Epithelial cell of proximal tubule (primary cell): Measurements from ENCODE around the gene SLC25A33. TPM values are rescaled to one million over a fixed set of nuclear protein-coding genes. Genes with fewer than 3 reads are reported as not detected.

Experiments
- DNase-seq: peaks from one replicate; pipeline ENCODE4 v3.0.0-alpha.2; 2011; ENCODE audit warnings: low read depth
- H3K4me3 ChIP-seq: 2 replicates; pipeline ENCODE4 v1.5.1; 2011; ENCODE audit warnings: low read depth, mild to moderate bottlenecking, low read length
- total RNA-seq: library from RNA; depleted of rRNA; stranded (reverse); fragments of >200 nt; gene quantifications from 2 replicates; pipeline ENCODE4 v1.2.3, GENCODE V29; 2015
- TF ChIP-seq, protein P1 (sequence below): conservative IDR thresholded peaks from 2 replicates; pipeline ENCODE4 v1.5.1; 2012; ENCODE audit warnings: low read depth, mild to moderate bottlenecking, low read length

SLC25A33 gene
- total RNA-seq, 1 donor from 2014 or later, result 6.2 TPM

DNA sequence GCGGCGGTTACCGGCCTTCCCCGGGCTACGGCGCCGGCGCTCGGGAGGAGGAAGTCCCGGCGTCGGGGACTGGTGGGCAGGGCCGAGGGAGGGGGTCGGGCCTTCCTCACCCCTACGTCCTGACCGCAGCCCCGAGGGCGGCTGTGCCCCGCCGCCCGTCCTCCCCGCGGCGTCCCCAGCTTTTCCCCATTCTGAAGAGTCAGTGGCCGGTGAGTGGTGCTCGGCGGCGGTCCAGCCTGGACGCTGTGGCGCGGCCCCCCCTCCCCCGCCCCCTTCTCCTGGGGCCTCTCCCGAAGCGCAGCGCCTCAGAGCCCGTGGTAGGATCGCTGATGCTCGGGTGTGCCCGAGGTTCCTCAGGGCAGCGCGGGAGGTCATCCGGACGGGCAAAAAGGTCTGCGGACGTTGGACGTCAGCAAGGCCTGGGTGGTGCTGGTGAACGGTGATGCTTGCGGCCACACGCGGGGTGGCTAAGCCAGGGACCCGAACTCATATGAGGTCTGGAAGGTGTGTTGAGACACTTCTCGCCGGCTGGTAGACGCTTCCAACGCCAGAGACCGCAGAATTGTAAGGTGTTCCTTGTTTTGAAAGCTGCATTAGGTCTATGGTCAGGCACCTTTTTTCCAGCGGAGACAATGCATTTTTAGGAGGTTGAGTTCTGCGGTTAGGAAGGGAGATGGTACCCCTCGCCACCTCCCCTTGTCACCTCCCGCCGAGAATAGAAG, 725 bp downstream of the SLC25A33 start:
- no peak for DNase-seq
- H3K4me3 ChIP-seq, result peak overlapping the region; percentile 79
- TF ChIP-seq, protein P1, sequence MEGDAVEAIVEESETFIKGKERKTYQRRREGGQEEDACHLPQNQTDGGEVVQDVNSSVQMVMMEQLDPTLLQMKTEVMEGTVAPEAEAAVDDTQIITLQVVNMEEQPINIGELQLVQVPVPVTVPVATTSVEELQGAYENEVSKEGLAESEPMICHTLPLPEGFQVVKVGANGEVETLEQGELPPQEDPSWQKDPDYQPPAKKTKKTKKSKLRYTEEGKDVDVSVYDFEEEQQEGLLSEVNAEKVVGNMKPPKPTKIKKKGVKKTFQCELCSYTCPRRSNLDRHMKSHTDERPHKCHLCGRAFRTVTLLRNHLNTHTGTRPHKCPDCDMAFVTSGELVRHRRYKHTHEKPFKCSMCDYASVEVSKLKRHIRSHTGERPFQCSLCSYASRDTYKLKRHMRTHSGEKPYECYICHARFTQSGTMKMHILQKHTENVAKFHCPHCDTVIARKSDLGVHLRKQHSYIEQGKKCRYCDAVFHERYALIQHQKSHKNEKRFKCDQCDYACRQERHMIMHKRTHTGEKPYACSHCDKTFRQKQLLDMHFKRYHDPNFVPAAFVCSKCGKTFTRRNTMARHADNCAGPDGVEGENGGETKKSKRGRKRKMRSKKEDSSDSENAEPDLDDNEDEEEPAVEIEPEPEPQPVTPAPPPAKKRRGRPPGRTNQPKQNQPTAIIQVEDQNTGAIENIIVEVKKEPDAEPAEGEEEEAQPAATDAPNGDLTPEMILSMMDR, result no peak

DNA sequence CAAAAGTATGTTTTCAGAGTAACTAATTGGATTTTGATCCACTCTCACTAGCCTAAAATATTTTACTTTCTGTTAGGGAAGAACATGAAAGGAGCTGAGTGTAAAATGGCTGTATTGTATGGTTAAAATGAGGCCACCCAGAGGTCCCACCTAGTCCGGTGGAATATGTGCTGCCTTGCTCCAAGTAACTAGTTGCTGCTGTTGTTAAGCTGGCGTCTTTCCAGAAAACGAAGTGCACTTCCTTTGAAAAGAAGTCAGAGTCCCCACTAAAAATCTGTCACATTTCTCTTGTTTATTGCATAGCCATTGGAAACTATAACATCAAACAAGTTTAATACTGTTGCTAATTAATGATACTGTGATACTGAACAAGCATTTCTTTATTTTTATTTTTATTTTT, 3.2 kb downstream of the SLC25A33 start:
- no peak for DNase-seq
- TF ChIP-seq, protein P1, result no peak
- H3K4me3 ChIP-seq, result no peak overlapping the region

DNA sequence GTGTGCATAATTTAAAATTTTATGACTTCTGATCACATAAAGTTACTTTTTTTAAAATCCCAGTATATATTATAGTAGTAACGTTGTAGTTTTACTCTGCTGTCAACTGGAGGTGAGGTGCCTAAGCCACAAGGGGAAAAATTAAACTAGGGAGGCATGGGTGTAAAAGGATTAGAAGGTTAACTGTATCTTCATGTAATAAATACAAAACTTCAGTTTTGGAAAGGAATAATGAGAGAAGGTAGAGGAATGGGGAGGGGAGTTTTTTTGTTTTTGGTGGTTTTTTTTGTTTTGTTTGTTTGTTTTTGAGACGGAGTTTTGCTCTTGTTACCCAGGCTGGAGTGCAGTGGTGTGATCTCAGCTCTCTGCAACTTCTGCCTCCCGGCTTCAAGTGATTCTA, 5.7 kb downstream of the SLC25A33 start:
- TF ChIP-seq, protein P1, result no peak
- DNase-seq, result no peak
- H3K4me3 ChIP-seq, result no peak overlapping the region

DNA sequence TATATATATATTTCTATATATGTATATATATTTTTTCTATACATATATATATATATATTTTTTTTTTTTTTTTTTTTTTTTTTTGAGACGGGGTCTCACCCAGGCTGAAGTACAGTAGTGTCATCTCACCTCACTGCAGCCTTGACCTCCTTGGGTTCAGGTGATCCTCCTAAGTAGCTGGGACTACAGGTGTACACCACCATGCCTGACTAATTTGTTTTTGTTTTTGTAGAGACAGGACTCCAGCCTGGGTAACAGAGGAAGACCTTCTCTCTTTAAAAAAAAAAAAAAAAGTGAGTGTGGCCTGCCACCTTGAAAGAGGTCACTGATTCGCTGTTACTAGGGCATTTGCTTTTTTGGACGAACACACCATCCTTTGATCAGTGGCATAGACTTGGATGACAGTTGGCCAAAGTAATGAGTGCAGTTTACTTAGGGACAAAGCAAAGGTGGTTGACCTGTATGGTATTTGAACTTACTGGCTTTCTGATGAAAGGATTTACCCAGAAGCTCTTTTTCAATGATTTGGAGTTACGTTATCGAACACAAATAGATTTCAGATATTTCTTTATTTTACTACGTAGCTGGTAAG, 10.8 kb downstream of the SLC25A33 start:
- no peak for DNase-seq
- TF ChIP-seq, protein P1, result no peak
- no peak overlapping the region for H3K4me3 ChIP-seq

DNA sequence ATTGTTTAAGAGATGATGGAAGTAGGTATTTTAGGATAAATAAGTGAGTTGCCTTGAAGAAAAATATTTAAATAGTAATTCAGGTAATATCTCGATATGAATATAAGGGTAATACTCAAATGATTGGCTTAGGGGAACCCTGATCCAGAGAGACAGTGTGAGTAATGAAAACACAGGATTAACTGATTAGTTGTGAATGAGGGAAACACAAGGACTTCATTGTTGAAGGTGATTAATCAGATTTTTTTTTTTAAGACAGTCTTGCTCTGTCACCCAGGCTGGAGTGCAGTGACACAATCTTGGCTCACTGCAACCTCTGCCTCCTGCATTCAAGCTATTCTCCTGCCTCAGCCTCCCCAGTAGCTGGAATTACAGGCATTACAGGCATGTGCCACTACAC, 12.7 kb downstream of the SLC25A33 start:
- no peak overlapping the region for H3K4me3 ChIP-seq
- DNase-seq, result no peak
- TF ChIP-seq, protein P1, result no peak

DNA sequence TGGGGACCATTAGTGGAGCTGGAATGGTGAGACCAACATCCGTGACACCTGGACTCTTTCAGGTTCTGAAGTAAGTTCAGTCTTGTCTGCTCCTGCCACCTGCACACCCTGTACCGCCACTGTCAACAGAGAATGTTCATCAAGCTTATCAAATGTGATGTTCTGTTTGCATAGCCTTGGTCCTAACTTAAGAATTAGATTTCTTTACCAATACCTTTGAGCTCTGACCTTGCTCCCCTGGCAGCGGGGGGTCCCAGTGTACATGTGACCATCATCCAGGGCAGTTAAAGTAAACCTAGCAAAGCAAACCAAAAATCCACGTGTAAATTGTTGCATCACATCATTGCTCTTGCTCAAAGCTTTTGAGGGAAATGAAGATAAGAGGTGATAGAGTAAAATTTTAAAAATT, 14.5 kb downstream of the SLC25A33 start:
- TF ChIP-seq, protein P1, result no peak
- no peak overlapping the region for H3K4me3 ChIP-seq
- DNase-seq, result no peak

DNA sequence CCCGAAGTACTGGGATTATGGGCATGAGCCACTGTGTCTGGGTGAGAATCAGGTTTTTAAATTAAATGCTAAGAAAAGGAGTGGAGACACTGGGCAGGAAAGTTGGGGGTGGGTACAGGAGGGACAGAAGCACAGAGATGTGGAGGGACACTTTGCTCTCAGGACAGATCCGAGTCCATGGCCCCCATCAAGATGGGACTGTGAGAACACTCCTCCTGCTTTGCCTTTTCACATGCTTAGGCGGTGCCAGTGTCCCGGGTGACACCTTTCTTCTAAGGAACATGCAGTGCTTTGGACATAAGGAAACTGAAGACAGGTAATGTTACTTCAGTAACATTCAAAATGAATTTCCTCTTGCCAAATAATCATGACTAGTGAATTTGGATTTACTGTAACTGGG, 16.7 kb downstream of the SLC25A33 start:
- DNase-seq, result no peak
- TF ChIP-seq, protein P1, result no peak

More for the DNA sequence above, 16.7 kb downstream of the SLC25A33 start:
- no peak overlapping the region for H3K4me3 ChIP-seq
